Measurements from ENCODE around the gene ANKS1A.

ANKS1A gene

GRCh38 chr6:35058865-35059522 lies 169.9 kb downstream of the ANKS1A start:
- no peak for DNase-seq

- DNase-seq = no peak
These were observed 170.7 kb downstream of the ANKS1A start for GRCh38 chr6:35059596-35060345.

- DNase-seq = no peak
These were observed 172.1 kb downstream of the ANKS1A start for GRCh38 chr6:35061102-35061615.

GRCh38 chr6:35061651-35062410 lies 172.8 kb downstream of the ANKS1A start:
- DNase-seq = no peak

GRCh38 chr6:35062676-35063574 lies 173.9 kb downstream of the ANKS1A start:
- DNase-seq = peak in 1 of 5 donors; percentile 16

GRCh38 chr6:35063701-35064280 lies 174.7 kb downstream of the ANKS1A start:
- no peak for DNase-seq

- DNase-seq = no peak
These were observed 175.2 kb downstream of the ANKS1A start for GRCh38 chr6:35064290-35064689.

GRCh38 chr6:35064757-35065440 lies 175.8 kb downstream of the ANKS1A start:
- DNase-seq = no peak

GRCh38 chr6:35065441-35065800 lies 176.4 kb downstream of the ANKS1A start:
- DNase-seq = no peak

- DNase-seq = no peak
These were observed 176.8 kb downstream of the ANKS1A start for GRCh38 chr6:35065870-35066269.

GRCh38 chr6:35067234-35067633 lies 178.2 kb downstream of the ANKS1A start:
- no peak for DNase-seq

- no peak for DNase-seq
These were observed 179.2 kb downstream of the ANKS1A start for GRCh38 chr6:35068206-35068605.

- DNase-seq = no peak
These were observed 179.6 kb downstream of the ANKS1A start for GRCh38 chr6:35068644-35069043.

- no peak for DNase-seq
These were observed 180.2 kb downstream of the ANKS1A start for GRCh38 chr6:35069262-35069661.

- no peak for DNase-seq
These were observed 181.1 kb downstream of the ANKS1A start for GRCh38 chr6:35070111-35070510.

- DNase-seq = no peak
These were observed 182.4 kb downstream of the ANKS1A start for GRCh38 chr6:35071347-35071994.

GRCh38 chr6:35072051-35072697 lies 183.1 kb downstream of the ANKS1A start:
- DNase-seq = no peak

GRCh38 chr6:35072698-35073055 lies 183.6 kb downstream of the ANKS1A start:
- DNase-seq = no peak

GRCh38 chr6:35073211-35073610 lies 184.2 kb downstream of the ANKS1A start:
- no peak for DNase-seq

GRCh38 chr6:35073766-35074471 lies 184.9 kb downstream of the ANKS1A start:
- DNase-seq = no peak
